Stimulated activated CD4-positive, alpha-beta T cell treated with anti-CD3 and anti-CD28 coated beads, Interleukin-2, amount 100 ng/mL, for 4 hours (primary cell): ENCODE data around the gene DENND1A.
"Not testable (repeated sequence)": the region's sequence is repeated elsewhere in the genome, so short reads cannot be mapped to it uniquely, and the experiment has no call there.

Source experiments
- DNase-seq: peaks from one replicate; pipeline ENCODE4 v3.0.0-alpha.2; 2020; ENCODE audit warnings: low read depth

The DENND1A gene

DNA sequence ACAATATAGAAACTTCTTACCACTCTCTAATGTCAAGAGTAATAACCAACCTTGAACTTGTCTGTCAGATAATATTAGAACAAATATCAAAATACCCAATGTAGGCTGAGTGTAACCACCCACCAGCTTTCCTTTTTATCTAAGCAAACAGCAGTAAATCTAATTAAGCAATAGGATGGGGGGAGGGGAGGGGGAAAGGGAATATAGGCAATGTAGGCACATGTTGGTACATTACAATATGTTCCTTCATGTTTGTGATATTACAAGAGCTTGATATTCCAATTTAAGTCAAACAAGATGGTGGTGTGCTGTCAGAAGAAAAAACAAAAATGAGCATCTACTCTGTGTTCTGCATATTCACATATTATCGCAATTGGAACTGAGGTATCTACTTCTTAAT is 158.2 kb downstream of the DENND1A start:
- DNase-seq: no peak

DNA sequence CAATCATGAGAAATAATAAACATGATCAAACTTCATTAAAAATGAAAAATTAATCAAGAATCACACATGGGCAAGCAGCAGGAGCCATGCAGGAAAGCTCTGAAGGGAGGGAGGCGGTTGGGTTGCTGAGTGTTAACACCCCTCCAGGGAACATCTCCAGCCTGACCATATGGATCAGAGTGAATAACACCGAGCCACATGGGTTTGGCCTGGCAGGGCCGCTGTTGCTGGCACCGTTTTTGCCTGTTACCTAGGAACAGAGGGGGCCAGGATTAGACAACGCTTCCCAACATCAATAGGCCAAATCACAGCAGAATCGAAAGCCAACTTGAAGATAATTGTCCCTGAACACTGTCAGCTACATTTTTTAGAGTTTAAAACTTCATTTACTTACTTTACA is 160.2 kb downstream of the DENND1A start:
- DNase-seq: no peak

DNA sequence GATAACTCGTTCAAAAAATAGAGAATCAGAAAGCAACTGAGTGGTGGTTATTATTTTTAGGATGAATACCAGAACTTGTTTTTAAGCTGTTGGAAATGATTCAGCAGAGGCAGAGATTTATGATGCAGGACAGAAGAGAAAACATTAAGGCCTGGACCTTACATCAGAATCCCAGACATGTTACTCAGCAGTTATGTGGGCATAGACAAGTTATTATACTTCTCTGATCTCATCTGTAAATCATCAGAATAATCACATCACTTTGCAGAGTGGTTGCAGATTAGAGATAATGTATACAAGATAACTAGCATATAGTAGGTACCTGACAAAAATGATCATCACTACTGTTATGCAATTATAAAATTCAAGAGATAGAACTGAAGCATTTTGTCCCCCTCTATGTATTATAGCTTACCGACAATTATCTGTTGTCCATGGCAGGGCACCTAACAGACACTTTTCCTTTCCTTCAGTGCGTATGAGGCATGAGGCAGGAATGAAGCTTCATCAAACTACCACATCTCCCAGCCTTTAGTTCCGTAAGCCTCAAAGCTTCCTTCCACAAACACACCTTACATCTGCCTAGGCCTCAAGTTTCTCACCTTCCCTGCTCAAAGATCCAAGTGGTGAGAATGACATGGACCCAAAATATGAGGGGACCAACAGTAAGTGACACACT is 165.9 kb downstream of the DENND1A start:
- no peak for DNase-seq

DNA sequence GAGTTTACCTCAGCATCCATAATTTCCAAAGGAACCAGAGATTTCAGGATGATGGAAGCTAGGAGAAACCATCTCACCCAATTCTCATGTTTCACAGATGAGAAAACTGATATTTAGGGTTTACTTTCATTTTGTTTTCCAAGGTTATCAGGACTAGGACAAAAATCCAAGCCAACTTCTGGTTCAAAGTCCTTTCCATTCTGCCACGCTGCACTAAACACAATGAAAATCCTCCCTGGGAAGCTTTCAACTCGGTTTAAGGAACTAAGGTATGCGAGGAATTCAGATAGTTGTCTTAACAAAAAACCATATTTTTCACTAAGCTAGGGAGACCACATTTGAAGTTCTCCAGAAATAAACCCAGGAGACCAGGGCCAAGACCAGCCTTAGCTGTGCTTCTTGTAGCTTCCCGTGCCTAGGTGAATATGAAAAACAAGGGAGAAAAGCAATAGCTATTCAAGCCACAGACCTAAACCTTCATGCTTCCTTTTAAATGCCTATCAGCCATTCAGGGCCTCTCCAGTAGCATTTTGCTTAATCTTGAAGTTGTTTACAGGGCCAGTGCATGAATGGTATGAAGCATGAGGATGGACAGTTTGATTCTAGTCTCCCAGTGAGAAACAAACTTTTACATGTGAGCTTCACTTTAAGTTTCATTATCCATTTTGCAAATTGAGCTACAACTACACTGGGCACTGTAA is 167.9 kb downstream of the DENND1A start:
- no peak for DNase-seq

DNA sequence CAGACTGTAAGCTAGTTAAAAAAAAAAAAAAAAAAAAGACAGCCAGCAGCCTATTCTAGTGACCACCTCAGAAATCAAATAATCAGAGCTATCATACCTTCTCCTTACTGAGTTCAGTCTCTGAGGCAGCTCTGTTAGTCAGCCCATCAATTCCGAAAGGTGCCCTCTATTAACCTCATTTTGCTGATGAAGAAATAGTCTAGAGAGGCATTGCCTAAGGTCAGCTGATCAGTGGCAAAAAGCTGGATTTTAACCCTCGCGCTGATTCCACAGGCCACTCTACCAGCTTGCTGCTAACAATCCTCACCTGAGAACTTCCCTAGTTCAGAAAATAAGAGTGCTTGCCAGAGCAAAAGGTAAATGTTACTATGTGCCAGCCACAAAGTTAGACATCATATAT is 172.0 kb downstream of the DENND1A start:
- DNase-seq: no peak

DNA sequence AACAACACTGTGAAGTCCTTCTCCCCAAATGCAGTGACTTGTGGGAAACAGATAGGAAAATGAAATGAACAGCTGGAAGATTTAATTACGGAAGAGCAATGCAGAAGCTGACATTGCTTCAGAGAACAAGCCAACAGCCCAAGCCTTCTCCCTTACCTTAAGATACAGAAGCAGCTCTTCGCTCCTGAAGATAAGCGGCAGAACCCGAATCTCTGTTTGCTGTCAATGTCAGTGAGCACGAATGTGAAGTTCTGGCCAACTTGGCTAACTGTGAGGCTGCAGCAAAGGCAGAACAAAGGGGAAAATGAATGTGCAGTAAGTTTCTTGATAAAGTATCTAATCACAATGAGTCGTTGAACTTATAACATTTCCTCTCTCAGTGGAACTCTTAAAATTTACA is 172.4 kb downstream of the DENND1A start:
- DNase-seq: no peak

DNA sequence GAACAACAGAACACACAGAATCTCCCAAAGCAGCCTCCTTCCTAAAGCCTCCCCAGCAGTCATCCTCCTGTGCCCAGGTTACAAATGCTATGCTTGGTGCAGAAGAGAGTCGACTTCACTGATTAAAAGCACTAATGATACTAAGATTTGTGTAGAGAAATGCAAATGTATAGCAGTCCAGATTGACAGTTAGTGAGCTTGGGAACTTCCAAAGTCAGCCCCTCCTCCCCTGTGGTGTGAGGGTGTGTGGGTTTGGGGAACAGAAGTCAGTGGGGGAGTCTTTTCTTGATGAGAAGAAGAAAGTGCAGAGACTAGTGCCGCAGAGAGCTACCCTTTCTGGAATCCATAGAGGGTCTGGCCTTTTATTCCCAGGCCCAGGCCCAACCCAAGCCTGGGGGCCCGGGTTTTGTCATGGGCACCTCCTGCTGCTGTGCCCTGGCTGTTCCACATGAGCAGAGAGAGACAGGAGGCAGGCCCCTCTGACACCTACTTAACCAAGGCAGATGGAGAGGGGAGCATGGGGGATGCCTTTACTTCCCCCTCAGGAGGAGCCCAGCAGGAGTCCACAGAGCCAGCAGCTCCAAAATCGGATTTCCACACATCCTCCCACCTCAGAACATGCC is 173.3 kb downstream of the DENND1A start:
- no peak for DNase-seq

DNA sequence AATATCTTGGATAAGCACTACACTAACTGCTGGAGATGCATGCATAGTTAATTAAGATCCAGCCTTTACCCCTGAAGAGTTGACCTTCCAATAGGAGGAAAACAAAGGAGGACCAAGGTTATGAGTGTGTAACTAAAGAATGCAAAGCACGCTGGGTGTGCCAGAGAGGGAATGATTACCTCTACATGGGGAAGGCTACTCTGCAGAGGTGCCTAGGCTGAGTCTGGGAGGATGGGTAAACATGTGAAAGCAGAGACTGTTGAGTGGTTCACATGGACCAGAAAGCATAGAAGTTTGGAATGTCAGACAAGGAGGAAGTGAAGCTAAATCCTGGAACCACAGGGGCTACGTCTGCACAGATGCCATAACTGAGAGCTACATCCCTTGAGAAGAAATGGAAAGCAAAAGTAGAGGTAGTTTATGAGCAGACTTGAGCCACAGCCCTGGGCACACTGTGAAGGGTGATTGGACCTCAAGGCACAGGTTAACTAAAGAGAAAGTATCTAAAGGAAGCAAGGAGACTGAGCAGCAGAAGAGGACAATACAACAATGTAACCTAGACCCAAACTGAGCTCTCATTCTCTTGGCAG is 176.2 kb downstream of the DENND1A start:
- no peak for DNase-seq

DNA sequence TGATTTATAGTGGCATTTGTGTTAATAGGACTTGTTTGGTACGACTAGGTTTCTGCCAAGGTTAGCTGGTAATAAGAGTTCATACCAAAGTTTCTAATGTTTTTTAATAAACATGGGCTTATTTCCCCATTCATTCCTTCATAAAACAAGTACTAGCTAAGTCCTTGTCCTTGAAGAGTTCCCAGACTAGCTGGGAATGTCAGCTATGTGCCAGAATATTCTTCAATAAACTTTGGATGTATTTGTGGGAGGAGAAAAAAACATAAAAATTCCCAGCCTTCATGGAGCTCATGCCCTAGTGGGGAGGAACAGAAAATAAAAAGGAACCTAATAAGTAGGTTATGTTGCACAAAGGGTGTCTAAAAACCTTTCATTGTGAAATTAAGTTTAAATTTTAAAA is 176.9 kb downstream of the DENND1A start:
- no peak for DNase-seq

DNA sequence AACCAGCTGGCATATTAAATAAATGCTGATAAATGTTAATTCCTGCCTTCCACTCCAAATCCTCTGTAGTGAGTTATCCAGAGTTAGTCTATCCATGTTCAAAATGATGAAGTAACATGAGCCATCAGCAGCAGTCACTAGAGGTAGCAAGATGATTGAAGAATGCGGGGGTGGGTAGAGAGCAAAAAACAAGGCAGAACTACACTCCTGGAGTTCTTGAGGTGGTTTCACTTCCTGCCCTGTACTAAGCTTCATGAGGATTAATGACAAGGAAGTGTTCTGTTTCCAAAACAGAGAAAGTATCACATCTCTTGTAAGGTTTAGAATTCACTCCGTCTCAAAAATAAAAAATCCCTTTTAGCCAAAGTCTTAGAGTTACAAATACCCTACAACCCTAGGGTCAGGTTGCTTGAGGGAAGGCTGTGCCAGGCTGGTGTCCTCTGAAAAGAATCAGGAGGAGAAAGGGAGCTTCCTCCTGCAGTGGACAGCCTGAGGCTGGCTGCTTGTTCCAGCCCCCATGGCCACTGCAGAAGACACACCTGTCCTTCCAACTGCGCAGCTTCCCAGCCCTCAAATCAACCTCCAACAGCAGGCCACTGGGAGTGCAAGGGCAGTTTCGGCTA is 180.2 kb downstream of the DENND1A start:
- DNase-seq: no peak

DNA sequence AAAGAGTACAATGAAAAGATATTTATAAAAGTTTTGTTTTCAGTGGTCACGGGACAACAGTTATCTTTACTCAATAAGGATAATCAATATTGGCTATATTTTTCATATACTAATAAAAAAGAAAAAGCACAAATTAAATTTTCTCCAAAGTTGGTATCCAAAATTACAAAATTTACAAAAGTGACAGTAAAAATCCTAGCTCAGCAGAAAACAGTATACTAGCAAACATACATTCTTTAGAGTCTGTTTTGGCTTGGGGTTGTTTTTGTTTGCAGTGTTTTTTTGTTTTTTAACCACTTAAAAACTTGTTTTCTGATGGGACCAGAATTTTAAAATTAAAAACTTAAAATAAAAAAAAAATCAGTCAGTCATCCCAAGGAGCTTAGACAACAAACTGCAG is 183.2 kb downstream of the DENND1A start:
- DNase-seq: no peak

DNA sequence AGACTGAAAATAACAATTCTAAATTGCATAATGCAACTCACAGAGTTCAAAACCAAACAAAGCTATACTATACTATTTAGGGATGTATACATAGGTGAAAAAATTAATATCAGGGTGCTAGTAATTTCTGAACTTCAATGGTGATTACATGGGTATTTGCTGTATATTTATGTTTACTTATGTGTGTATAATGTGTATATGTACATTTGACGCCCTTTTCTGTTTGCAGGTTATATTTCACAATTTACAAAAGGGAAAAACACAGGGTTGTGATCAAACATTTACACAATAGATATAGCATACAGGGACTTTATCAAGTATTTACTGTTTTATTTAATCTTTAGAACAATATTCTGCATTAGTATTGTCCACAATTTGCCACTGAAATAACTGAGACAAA is 184.0 kb downstream of the DENND1A start:
- DNase-seq: no peak

DNA sequence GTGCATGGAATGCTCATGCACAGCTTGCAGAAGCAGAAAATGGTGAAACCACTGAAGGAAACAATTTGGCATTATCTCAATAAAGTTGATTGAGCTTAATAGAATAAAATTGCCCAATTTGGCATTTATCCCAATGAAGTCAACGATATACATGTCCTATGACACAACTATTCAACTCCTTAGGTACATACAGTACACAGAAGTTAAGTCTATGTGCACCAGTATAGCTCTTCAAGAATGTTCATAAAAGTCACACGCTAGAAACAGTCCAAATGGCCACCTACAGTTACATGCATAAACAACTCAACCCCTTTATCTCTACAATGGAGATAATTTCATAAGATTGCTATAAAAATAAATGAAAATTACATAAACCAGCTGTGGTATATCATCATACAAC is 184.5 kb downstream of the DENND1A start:
- no peak for DNase-seq

DNA sequence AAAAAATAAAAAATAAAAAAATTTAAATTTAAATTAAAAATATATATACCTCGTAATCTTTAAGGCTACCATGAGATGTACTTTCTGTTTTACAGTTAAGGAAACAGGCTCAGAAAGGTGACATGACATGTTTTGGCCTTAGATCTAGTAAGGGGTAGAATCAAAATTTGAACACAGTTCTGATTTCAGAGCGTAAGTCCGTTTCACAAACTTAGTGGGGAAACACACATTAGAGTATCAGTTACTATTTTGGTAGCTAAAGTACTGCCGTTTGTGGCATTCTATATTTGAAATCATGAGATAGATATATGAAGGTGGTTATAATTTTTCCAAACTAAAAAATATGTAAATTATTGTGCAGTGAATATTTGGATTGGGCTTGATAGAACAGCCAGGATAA is 186.2 kb downstream of the DENND1A start:
- DNase-seq: no peak

DNA sequence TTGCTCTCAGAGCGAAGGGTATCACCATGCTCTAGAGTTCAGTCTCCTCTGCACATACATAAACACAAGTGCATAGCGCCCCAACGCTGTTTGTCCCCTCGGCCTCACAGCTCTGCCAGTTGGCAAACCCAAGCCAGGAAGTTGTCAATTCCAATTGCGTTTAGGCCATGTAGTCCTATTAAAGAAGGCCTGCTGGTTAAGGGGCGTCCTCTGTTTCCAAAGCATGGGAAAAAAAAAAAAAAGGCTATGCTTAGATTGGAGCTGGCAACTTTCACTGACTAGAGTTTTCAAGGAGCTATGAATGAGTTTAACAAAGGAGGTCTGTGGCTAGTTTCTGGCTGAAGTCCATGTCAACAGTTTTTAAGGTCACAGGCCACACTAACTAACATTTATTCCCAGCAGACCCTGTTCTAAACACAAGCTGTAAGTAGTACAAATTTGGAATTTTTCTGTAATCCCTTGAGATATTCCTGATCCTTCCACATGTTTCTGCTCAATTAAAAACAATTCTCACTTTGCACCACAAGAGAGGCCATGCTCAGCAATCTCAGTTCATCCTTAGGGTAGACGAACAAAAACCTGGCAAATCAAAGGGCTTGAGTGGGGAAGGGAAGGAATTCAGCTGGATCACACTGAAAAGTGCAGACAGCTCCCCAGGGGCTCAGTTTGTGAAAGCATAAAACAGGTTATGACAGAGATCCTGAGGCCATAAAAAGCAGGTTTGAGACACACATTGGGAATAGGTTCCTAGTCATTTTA is 187.7 kb downstream of the DENND1A start:
- DNase-seq: no peak

DNA sequence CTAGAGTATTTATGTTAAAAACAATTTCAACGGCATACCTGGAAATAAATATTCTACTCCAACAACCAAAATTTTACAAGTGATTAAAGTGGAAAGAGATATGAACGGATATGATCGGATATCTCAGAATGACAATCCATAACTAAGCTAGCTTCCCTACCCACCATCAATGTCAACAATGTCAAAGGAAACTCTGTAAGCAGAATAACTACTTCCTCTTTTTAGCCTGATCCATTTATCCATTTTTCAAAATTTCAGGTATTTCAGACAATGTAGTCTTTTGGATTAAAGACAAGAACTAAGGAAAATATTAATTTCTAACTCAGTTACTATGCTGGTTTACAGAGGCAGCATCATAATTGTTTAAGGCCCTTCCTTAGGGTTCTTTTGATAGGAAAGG is 188.7 kb downstream of the DENND1A start:
- no peak for DNase-seq

DNA sequence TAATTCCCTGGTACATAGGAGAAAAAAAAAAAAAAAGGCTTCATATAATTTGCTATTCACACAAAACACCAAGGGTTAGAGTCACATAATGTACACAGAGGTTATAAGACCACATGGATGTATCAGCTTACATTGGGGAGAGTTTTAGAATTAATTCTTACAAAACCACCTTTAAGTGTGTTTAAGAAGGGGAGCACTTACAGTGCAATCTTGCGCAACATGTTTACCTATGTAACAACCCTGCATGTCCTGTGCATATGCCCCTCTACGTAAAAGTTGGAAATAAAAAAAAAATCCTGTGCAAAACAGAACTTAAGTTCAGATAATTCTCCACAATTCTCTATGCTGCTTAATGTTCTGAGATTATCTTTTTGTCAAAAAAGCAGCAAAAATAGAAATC is 190.0 kb downstream of the DENND1A start:
- no peak for DNase-seq

DNA sequence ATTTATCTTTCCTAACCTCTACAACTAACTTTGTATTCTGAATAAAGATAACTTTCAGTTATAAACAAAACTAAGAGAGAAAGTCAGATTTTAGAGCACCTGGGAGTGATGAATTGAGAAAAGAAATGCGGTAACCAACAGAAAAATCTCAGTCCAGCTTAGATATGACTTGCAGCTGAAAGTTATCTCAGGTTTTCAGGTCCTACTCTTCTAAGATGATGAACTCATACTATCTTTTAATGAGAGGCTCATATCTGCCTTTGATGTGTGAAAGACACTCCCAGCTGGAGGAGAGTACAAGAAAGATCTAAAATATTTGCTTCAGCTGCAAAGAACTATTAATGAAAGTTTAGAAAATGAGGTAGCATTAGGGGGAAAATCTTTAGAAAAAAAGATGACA is 190.5 kb downstream of the DENND1A start:
- DNase-seq: no peak

DNA sequence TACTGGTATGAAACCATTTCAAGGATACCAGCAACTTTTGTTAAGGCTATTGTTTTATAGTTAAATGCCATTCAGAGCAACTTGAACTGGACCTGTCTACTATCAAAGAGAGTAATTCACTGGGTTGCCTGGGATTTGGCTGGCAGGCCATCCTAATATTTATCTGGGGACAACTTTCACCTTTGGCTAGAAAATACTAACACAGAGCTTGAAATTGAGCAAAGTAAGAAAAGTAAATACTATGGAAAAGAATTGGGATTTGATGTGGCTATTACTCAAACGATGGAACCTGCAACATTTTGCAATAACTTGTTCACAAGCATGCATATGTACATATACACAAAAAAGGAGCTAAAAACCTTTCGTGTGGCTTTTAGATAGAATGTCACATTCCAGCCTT is 191.3 kb downstream of the DENND1A start:
- DNase-seq: no peak

DNA sequence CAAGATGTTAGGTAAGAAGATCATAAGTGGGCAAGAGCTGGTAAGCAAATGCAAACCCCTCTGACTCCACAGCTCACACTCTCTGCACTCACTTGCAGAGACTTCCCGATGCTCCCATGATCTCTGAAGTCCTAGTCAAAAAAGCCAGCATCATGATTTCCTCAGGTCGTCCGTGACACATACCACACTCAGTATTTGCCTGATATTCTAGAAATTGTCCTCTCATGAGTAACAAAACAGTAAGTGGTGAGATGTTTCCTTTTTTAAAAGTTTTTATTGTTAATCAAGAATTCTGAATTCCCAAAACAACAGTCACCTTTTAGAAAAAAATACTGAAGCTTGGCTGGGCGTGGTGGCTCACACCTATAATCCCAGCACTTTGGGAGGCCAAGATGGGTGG is 194.6 kb downstream of the DENND1A start:
- DNase-seq: no peak

DNA sequence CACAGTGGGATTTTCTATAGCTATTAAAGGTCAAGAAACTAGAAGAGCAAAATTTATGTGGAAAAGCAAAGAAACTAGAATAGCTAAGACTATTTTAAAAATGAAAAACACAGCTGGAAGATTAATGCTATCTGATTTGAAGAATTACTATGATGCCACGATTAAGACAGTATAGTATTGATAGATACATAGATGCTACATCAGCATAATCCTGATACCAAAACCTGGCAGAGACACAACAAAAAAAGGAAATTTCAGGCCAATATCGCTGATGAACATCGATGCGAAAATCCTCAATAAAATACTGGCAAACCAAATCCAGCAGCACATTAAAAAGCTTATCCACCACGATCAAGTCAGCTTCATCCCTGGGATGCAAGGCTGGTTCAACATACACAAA is 201.4 kb downstream of the DENND1A start:
- not testable (repeated sequence) for DNase-seq

DNA sequence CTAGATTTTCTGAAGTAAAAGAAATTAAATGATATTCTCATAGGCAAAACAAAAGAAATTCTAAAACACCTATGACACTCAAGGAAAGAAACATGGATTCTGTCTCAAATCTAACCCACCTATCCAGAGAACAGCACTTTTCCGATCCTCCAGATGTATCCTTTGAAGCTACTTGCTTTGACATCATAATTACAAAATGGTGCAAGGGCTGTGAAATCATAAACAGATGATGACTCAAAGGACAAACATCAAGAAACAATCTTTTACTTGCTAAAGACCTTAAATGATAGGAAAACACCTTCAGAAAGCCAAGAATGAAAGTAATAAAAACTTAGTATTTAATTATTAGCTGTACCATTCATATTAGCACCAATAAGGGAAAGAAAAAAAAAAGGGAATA is 202.6 kb downstream of the DENND1A start:
- DNase-seq: no peak
